ENCODE results near the gene PPFIA4.

GRCh38 chr1:203127666-203128430 is 101.6 kb downstream of the PPFIA4 start, which contains the start of gene ADORA1:
- no peak for TF ChIP-seq CTCF (IDR thresholded peaks at IDR 0.05; ENCODE audit: borderline replicate concordance, extremely low read depth, low read length, poor library complexity, severe bottlenecking)
- no peak for TF ChIP-seq EZH2 (IDR thresholded peaks at IDR 0.05; ENCODE audit: borderline replicate concordance, low read depth, low read length, severe bottlenecking)

Data from DND-41 (cell line).